ENCODE data around the gene HIRA.

HIRA gene

GRCh38 chr22:19295733-19296132 lies 135.8 kb downstream of the HIRA start:
- peaks cover 9% of the 10 kb centered on the region for H3K27me3 Mint-ChIP-seq (ENCODE audit: low read depth)
- no peak overlapping the region for H3K27ac Mint-ChIP-seq
- peaks cover 16% of the 10 kb centered on the region for H3K4me1 Mint-ChIP-seq
- H3K9me3 Mint-ChIP-seq, result no peaks in the 10 kb centered on the region
- no peak for TF ChIP-seq CTCF (IDR thresholded peaks at IDR 0.05; ENCODE audit: unreplicated experiment in 3 of 3)
- H3K36me3 Mint-ChIP-seq (ENCODE audit: low read depth), result no peaks in the 10 kb centered on the region
- H3K4me3 Mint-ChIP-seq, result no peak overlapping the region

- no peak for TF ChIP-seq CTCF (IDR thresholded peaks at IDR 0.05; ENCODE audit: unreplicated experiment in 3 of 3)
- H3K9me3 Mint-ChIP-seq, result no peaks in the 10 kb centered on the region
- H3K27ac Mint-ChIP-seq, result peak overlapping the region; percentile 77 to 89 (median 88)
- H3K36me3 Mint-ChIP-seq (ENCODE audit: low read depth), result no peaks in the 10 kb centered on the region
- H3K4me3 Mint-ChIP-seq, result peak overlapping the region; percentile 97 to 99 (median 97)
- H3K4me1 Mint-ChIP-seq, result peaks cover 42% of the 10 kb centered on the region
- peaks cover 15% of the 10 kb centered on the region for H3K27me3 Mint-ChIP-seq (ENCODE audit: low read depth)
Measured at GRCh38 chr22:19292458-19293230, 138.9 kb downstream of the HIRA start.

- H3K4me1 Mint-ChIP-seq, result peaks cover 50% of the 10 kb centered on the region
- peak within 1 kb of the TSS; percentile 97 to 99 (median 97) for H3K4me3 Mint-ChIP-seq
- no peaks in the 10 kb centered on the region for H3K9me3 Mint-ChIP-seq
- H3K27ac Mint-ChIP-seq, result peak within 1 kb of the TSS; percentile 77 to 89 (median 88)
- peaks cover 15% of the 10 kb centered on the region for H3K27me3 Mint-ChIP-seq (ENCODE audit: low read depth)
- no peak for TF ChIP-seq CTCF (IDR thresholded peaks at IDR 0.05; ENCODE audit: unreplicated experiment in 3 of 3)
- H3K36me3 Mint-ChIP-seq (ENCODE audit: low read depth), result no peaks in the 10 kb centered on the region
Measured at GRCh38 chr22:19291580-19292457, 139.7 kb downstream of the HIRA start, which contains the start of gene CLTCL1. TSS of gene CLTCL1 (minus strand) at chr22:19291719. CDS start at chr22:19291641, 78 bp downstream.

GRCh38 chr22:19291218-19291579 lies 140.3 kb downstream of the HIRA start:
- no peak for TF ChIP-seq CTCF (IDR thresholded peaks at IDR 0.05; ENCODE audit: unreplicated experiment in 3 of 3)
- H3K4me1 Mint-ChIP-seq, result peaks cover 55% of the 10 kb centered on the region
- no peaks in the 10 kb centered on the region for H3K36me3 Mint-ChIP-seq (ENCODE audit: low read depth)
- peak overlapping the region; percentile 88 to 92 (median 90) for H3K4me3 Mint-ChIP-seq
- no peaks in the 10 kb centered on the region for H3K9me3 Mint-ChIP-seq
- H3K27me3 Mint-ChIP-seq (ENCODE audit: low read depth), result peaks cover 15% of the 10 kb centered on the region
- H3K27ac Mint-ChIP-seq, result peak overlapping the region in 1 of 3 experiments; percentile 48

GRCh38 chr22:19290400-19291217 lies 140.9 kb downstream of the HIRA start:
- Mint-ChIP-seq H3K36me3 (ENCODE audit: low read depth) (no peaks in the 10 kb centered on the region), H3K9me3 (no peaks in the 10 kb centered on the region), H3K27me3 (ENCODE audit: low read depth) (peaks cover 15% of the 10 kb centered on the region), H3K4me1 (peaks cover 60% of the 10 kb centered on the region), H3K27ac (peak overlapping the region in 1 of 3 experiments; percentile 49), H3K4me3 (peak overlapping the region; percentile 88 to 92 (median 90))
- no peak for TF ChIP-seq CTCF (IDR thresholded peaks at IDR 0.05; ENCODE audit: unreplicated experiment in 3 of 3)
